ENCODE data around the gene C19orf33.

DNA sequence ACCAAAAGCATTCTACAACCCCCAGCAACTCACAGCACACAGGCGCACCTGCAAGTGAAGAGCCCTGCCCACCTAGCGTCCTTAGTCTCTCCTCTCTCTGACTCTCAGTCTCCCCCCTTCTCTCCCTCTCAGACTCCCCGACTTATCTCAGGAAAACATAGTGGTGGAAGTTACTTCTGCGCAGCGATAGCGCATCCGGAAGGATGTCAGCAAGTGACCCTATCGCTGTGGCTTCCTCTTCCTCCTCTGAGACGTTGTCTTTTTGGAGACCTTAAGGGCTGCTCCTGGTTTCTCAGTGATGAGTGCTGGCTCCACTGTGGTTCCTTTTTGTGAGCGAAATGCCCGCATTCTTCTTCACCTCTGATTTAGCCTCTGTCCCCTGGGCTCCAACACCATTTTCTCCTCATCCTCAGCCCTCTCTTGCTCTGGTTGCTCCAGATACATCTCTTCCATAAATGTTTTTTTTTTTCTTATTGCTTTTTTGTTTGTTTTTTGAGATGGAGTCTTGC is 13.1 kb downstream of the C19orf33 start:
- TF ChIP-seq, protein P1, sequence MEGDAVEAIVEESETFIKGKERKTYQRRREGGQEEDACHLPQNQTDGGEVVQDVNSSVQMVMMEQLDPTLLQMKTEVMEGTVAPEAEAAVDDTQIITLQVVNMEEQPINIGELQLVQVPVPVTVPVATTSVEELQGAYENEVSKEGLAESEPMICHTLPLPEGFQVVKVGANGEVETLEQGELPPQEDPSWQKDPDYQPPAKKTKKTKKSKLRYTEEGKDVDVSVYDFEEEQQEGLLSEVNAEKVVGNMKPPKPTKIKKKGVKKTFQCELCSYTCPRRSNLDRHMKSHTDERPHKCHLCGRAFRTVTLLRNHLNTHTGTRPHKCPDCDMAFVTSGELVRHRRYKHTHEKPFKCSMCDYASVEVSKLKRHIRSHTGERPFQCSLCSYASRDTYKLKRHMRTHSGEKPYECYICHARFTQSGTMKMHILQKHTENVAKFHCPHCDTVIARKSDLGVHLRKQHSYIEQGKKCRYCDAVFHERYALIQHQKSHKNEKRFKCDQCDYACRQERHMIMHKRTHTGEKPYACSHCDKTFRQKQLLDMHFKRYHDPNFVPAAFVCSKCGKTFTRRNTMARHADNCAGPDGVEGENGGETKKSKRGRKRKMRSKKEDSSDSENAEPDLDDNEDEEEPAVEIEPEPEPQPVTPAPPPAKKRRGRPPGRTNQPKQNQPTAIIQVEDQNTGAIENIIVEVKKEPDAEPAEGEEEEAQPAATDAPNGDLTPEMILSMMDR (conservative IDR thresholded peaks at IDR 0.05; ENCODE audit: low read length): no peak
- no peak for TF ChIP-seq EZH2phosphoT487 (IDR thresholded peaks at IDR 0.05; ENCODE audit: borderline replicate concordance, low read depth, low read length)
